Measurements from ENCODE around the gene COMMD3.

GRCh38 chr10:22349755-22350154 lies 33.6 kb downstream of the COMMD3 start:
- TF ChIP-seq EP300 (IDR thresholded peaks at IDR 0.05) (no peak), CTCF (IDR thresholded peaks at IDR 0.05) (no peak)

Measured in gastroesophageal sphincter (tissue), 3 donors.